Measurements from ENCODE around the gene FSD1L.

DNA sequence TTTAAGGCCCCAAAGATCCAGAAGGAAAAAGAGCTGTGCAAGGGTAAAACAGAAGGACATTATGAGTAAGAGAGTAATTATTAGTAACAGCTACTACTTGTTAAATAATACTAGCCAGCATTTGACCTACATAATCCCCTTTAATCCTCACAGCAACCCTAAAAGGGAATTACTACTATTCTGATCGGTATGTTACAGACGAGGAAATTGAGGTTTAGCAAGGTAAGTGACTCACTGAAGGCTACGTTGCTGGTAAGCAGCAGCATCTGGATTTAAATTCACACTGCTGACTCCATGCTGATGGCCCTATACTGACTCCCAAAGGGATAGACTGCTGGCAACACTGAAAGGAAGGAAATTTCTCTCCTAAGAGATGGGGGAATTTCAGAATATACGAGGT is 3.7 kb upstream of the FSD1L start:
- no peak for TF ChIP-seq TAF1 (IDR thresholded peaks at IDR 0.05; ENCODE audit: borderline replicate concordance, low read depth, low read length)
- TF ChIP-seq, protein P1, sequence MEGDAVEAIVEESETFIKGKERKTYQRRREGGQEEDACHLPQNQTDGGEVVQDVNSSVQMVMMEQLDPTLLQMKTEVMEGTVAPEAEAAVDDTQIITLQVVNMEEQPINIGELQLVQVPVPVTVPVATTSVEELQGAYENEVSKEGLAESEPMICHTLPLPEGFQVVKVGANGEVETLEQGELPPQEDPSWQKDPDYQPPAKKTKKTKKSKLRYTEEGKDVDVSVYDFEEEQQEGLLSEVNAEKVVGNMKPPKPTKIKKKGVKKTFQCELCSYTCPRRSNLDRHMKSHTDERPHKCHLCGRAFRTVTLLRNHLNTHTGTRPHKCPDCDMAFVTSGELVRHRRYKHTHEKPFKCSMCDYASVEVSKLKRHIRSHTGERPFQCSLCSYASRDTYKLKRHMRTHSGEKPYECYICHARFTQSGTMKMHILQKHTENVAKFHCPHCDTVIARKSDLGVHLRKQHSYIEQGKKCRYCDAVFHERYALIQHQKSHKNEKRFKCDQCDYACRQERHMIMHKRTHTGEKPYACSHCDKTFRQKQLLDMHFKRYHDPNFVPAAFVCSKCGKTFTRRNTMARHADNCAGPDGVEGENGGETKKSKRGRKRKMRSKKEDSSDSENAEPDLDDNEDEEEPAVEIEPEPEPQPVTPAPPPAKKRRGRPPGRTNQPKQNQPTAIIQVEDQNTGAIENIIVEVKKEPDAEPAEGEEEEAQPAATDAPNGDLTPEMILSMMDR (IDR thresholded peaks at IDR 0.05) = no peak
- TF ChIP-seq TCF12 (IDR thresholded peaks at IDR 0.05) = no peak
- TF ChIP-seq FOXM1 (IDR thresholded peaks at IDR 0.05; ENCODE audit: low read depth) = no peak
- TF ChIP-seq, protein P2, sequence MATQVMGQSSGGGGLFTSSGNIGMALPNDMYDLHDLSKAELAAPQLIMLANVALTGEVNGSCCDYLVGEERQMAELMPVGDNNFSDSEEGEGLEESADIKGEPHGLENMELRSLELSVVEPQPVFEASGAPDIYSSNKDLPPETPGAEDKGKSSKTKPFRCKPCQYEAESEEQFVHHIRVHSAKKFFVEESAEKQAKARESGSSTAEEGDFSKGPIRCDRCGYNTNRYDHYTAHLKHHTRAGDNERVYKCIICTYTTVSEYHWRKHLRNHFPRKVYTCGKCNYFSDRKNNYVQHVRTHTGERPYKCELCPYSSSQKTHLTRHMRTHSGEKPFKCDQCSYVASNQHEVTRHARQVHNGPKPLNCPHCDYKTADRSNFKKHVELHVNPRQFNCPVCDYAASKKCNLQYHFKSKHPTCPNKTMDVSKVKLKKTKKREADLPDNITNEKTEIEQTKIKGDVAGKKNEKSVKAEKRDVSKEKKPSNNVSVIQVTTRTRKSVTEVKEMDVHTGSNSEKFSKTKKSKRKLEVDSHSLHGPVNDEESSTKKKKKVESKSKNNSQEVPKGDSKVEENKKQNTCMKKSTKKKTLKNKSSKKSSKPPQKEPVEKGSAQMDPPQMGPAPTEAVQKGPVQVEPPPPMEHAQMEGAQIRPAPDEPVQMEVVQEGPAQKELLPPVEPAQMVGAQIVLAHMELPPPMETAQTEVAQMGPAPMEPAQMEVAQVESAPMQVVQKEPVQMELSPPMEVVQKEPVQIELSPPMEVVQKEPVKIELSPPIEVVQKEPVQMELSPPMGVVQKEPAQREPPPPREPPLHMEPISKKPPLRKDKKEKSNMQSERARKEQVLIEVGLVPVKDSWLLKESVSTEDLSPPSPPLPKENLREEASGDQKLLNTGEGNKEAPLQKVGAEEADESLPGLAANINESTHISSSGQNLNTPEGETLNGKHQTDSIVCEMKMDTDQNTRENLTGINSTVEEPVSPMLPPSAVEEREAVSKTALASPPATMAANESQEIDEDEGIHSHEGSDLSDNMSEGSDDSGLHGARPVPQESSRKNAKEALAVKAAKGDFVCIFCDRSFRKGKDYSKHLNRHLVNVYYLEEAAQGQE (IDR thresholded peaks at IDR 0.05; ENCODE audit: low read depth, low read length) = no peak
- TF ChIP-seq RAD21 (IDR thresholded peaks at IDR 0.05; ENCODE audit: low read length) = no peak
- TF ChIP-seq, protein P3, sequence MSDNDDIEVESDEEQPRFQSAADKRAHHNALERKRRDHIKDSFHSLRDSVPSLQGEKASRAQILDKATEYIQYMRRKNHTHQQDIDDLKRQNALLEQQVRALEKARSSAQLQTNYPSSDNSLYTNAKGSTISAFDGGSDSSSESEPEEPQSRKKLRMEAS (IDR thresholded peaks at IDR 0.05; ENCODE audit: low read depth) = no peak

All from SK-N-SH (cell line).